Parathyroid adenoma (tissue), 2 donors: ENCODE measurements around the gene BCAM.

ENCODE experiments used
- H2AFZ ChIP-seq: fragments of 300-600 bp; sonication (generic); one replicate; pipeline ENCODE4 v1.7.0; 2017; ENCODE audit warnings: antibody characterized with exemption, mild to moderate bottlenecking
- H3K27ac ChIP-seq: fragments of 300-600 bp; sonication (generic); one replicate; pipeline ENCODE4 v1.7.0; 2017
- H3K27me3 ChIP-seq: fragments of 300-600 bp; sonication (generic); one replicate; pipeline ENCODE4 v1.7.0; 2017; ENCODE audit warnings: low read length; ENCODE audit not compliant: control insufficient read depth, insufficient read depth
- H3K36me3 ChIP-seq: fragments of 300-600 bp; sonication (generic); one replicate; pipeline ENCODE4 v1.7.0; 2017; ENCODE audit warnings: low read length; ENCODE audit not compliant: control insufficient read depth, insufficient read depth
- H3K4me1 ChIP-seq: fragments of 300-600 bp; sonication (generic); one replicate; pipeline ENCODE4 v1.7.0; 2017; ENCODE audit warnings: control low read depth
- H3K4me2 ChIP-seq: fragments of 300-600 bp; sonication (generic); one replicate; pipeline ENCODE4 v1.7.0; 2017; ENCODE audit warnings: low read length
- H3K4me3 ChIP-seq: fragments of 300-600 bp; sonication (generic); one replicate; pipeline ENCODE4 v1.7.0; 2017; ENCODE audit warnings: low read depth, low read length
- H3K79me2 ChIP-seq: fragments of 300-600 bp; sonication (generic); one replicate; pipeline ENCODE4 v1.7.0; 2017; ENCODE audit warnings: control low read depth
- H3K9ac ChIP-seq: fragments of 300-600 bp; sonication (generic); one replicate; pipeline ENCODE4 v1.7.0; 2017; ENCODE audit warnings: mild to moderate bottlenecking
- H3K9me3 ChIP-seq: fragments of 300-600 bp; sonication (generic); one replicate; pipeline ENCODE4 v1.7.0; 2017; ENCODE audit warnings: low read length; ENCODE audit not compliant: control insufficient read depth
- CTCF ChIP-seq: fragments of 300-600 bp; sonication (generic); IDR thresholded peaks from one replicate; pipeline ENCODE4 v1.7.0; 2017; ENCODE audit warnings: antibody characterized with exemption, mild to moderate bottlenecking
- donor health status: primary hyperparathyroidism.

The BCAM gene

GRCh38 chr19:44819246-44819832, 10.4 kb downstream of the BCAM start:
- Histone ChIP-seq H3K4me3 (no peak overlapping the region), H3K9ac (no peak overlapping the region), H3K9me3 (no peaks in the 10 kb centered on the region), H3K27ac (no peak overlapping the region), H3K27me3 (no peaks in the 10 kb centered on the region), H3K36me3 (no peaks in the 10 kb centered on the region), H2AFZ (no peak overlapping the region), H3K4me2 (no peak overlapping the region), H3K79me2 (no peaks in the 10 kb centered on the region), H3K4me1 (no peaks in the 10 kb centered on the region)
- TF ChIP-seq CTCF = no peak

GRCh38 chr19:44820648-44821609, 12.0 kb downstream of the BCAM start:
- Histone ChIP-seq H3K4me3 (no peak overlapping the region), H3K9me3 (no peaks in the 10 kb centered on the region), H3K27ac (no peak overlapping the region), H3K36me3 (no peaks in the 10 kb centered on the region), H3K9ac (no peak overlapping the region), H3K4me1 (peaks cover 3% of the 10 kb centered on the region), H2AFZ (no peak overlapping the region), H3K27me3 (no peaks in the 10 kb centered on the region), H3K4me2 (no peak overlapping the region), H3K79me2 (no peaks in the 10 kb centered on the region)
- TF ChIP-seq CTCF = no peak

GRCh38 chr19:44822177-44822576, 13.3 kb downstream of the BCAM start:
- Histone ChIP-seq H3K36me3 (no peaks in the 10 kb centered on the region), H3K9me3 (no peaks in the 10 kb centered on the region), H3K79me2 (no peaks in the 10 kb centered on the region), H3K4me3 (no peak overlapping the region), H3K27me3 (no peaks in the 10 kb centered on the region), H3K27ac (no peak overlapping the region), H3K9ac (no peak overlapping the region), H2AFZ (no peak overlapping the region), H3K4me2 (no peak overlapping the region), H3K4me1 (peaks cover 3% of the 10 kb centered on the region)
- TF ChIP-seq CTCF = no peak

GRCh38 chr19:44822670-44823372, 13.9 kb downstream of the BCAM start:
- no peaks in the 10 kb centered on the region for H3K9me3 ChIP-seq
- H3K27me3 ChIP-seq = no peaks in the 10 kb centered on the region
- TF ChIP-seq CTCF = no peak
- no peak overlapping the region for H3K4me2 ChIP-seq
- no peak overlapping the region for H3K4me3 ChIP-seq
- H3K9ac ChIP-seq = no peak overlapping the region
- no peak overlapping the region for H3K27ac ChIP-seq
- H2AFZ ChIP-seq = no peak overlapping the region
- no peaks in the 10 kb centered on the region for H3K36me3 ChIP-seq
- peaks cover 3% of the 10 kb centered on the region for H3K4me1 ChIP-seq
- H3K79me2 ChIP-seq = no peaks in the 10 kb centered on the region
